ENCODE data around the gene LRG1.

LRG1 gene

GRCh38 chr19:4553775-4554174 is 13.9 kb upstream of the LRG1 start:
- TF ChIP-seq CTCF (IDR thresholded peaks at IDR 0.05) = no peak
- TF ChIP-seq ZFX (IDR thresholded peaks at IDR 0.05; ENCODE audit: borderline replicate concordance) = no peak
- H3K27ac ChIP-seq = no peak overlapping the region

- no peak overlapping the region for H3K27ac ChIP-seq
- TF ChIP-seq ZFX (IDR thresholded peaks at IDR 0.05; ENCODE audit: borderline replicate concordance) (no peak), CTCF (IDR thresholded peaks at IDR 0.05) (no peak)
These were observed 13.4 kb upstream of the LRG1 start for GRCh38 chr19:4553092-4553695.

- TF ChIP-seq CTCF (IDR thresholded peaks at IDR 0.05) (no peak), ZFX (IDR thresholded peaks at IDR 0.05; ENCODE audit: borderline replicate concordance) (no peak)
- H3K27ac ChIP-seq = no peak overlapping the region
These were observed 12.6 kb upstream of the LRG1 start for GRCh38 chr19:4552525-4552819.

- no peak overlapping the region for H3K27ac ChIP-seq
These were observed 10.7 kb upstream of the LRG1 start for GRCh38 chr19:4550479-4551050.

GRCh38 chr19:4550018-4550417 is 10.2 kb upstream of the LRG1 start:
- H3K27ac ChIP-seq = no peak overlapping the region
- no peak for TF ChIP-seq CTCF (IDR thresholded peaks at IDR 0.05)
- no peak for TF ChIP-seq ZFX (IDR thresholded peaks at IDR 0.05; ENCODE audit: borderline replicate concordance)

More at GRCh38 chr19:4550479-4551050, 10.7 kb upstream of the LRG1 start:
- TF ChIP-seq ZFX (IDR thresholded peaks at IDR 0.05; ENCODE audit: borderline replicate concordance) (no peak), CTCF (IDR thresholded peaks at IDR 0.05) (no peak)

GRCh38 chr19:4548238-4548584 is 8.4 kb upstream of the LRG1 start:
- H3K27ac ChIP-seq = no peak overlapping the region
- TF ChIP-seq ZFX (IDR thresholded peaks at IDR 0.05; ENCODE audit: borderline replicate concordance) = no peak

GRCh38 chr19:4547303-4548237 is 7.7 kb upstream of the LRG1 start:
- TF ChIP-seq CTCF (IDR thresholded peaks at IDR 0.05) (peak; percentile 73), ZFX (IDR thresholded peaks at IDR 0.05; ENCODE audit: borderline replicate concordance) (no peak)
- H3K27ac ChIP-seq = no peak overlapping the region
